Fibroblast of the aortic adventitia (primary cell): Measurements from ENCODE around the gene ZSCAN10. TPM values are rescaled to one million over a fixed set of nuclear protein-coding genes. Genes with fewer than 3 reads are reported as not detected.
A peak's percentile ranks its signal among the peaks of the same experiment; 100 is the strongest.

ENCODE experiments used
- DNase-seq: peaks from one replicate; pipeline ENCODE4 v3.0.0-alpha.2; 2010; ENCODE audit warnings: low read depth
- H3K4me3 ChIP-seq: 2 replicates; pipeline ENCODE4 v1.5.1; 2011; ENCODE audit warnings: low read depth, mild to moderate bottlenecking, control low read depth, low read length, moderate library complexity
- total RNA-seq: library from RNA; depleted of rRNA; stranded (reverse); fragments of >200 nt; gene quantifications from 2 replicates; pipeline ENCODE4 v1.2.3, GENCODE V29; 2012; ENCODE audit warnings: low replicate concordance
- TF ChIP-seq, protein P1 (sequence below): IDR thresholded peaks from 2 replicates; pipeline ENCODE4 v1.5.1; 2011; ENCODE audit warnings: mild to moderate bottlenecking, low read length, control low read depth, inconsistent platforms; ENCODE audit not compliant: insufficient read depth

The ZSCAN10 gene
- total RNA-seq, 1 donor, result not detected

GRCh38 chr16:3115561-3115960 lies 16.5 kb upstream of the ZSCAN10 start:
- no peak overlapping the region for H3K4me3 ChIP-seq
- DNase-seq, result no peak

GRCh38 chr16:3115003-3115402 lies 15.9 kb upstream of the ZSCAN10 start:
- no peak overlapping the region for H3K4me3 ChIP-seq
- TF ChIP-seq, protein P1, sequence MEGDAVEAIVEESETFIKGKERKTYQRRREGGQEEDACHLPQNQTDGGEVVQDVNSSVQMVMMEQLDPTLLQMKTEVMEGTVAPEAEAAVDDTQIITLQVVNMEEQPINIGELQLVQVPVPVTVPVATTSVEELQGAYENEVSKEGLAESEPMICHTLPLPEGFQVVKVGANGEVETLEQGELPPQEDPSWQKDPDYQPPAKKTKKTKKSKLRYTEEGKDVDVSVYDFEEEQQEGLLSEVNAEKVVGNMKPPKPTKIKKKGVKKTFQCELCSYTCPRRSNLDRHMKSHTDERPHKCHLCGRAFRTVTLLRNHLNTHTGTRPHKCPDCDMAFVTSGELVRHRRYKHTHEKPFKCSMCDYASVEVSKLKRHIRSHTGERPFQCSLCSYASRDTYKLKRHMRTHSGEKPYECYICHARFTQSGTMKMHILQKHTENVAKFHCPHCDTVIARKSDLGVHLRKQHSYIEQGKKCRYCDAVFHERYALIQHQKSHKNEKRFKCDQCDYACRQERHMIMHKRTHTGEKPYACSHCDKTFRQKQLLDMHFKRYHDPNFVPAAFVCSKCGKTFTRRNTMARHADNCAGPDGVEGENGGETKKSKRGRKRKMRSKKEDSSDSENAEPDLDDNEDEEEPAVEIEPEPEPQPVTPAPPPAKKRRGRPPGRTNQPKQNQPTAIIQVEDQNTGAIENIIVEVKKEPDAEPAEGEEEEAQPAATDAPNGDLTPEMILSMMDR, result no peak
- no peak for DNase-seq

More at GRCh38 chr16:3115561-3115960, 16.5 kb upstream of the ZSCAN10 start:
- TF ChIP-seq, protein P1, result no peak

DNA sequence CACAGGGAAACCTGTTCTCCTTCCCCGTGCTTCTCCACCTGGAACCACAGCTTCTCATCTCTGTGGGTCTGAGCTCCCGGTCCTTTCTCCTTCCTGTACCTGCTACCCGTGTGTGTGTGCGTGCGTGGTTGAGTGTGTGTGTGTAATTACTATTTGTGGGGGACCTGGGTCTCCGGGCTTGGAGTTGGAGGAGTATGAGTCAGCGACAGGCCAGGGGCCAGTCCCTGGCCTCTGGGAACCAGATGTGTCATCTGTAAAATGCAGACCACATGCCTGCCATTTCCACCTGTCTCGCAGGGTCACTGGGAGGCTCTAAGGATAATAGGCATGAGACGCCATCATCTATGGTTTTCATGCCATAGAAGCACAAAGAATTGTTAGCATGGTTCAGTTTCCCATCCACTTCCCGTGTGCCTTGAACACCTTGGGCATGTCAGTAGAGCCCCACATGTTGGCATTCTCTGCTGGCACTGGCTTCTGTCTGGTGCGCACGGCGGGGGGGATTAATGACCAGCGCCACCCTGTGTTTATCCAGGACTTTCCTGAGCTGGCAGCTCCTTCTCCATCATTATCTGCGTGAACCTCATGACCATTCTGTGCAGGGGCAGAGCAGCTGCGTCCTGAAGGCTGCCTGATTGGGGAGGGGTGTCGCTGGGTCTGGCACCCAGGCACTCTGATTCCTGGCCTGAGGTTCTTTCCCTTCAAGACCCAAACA lies 14.8 kb upstream of the ZSCAN10 start:
- peak overlapping the region; percentile 97 for H3K4me3 ChIP-seq
- DNase-seq, result no peak
- TF ChIP-seq, protein P1, result no peak

- H3K4me3 ChIP-seq, result peak overlapping the region; percentile 97
- peak; percentile 52 for DNase-seq
- TF ChIP-seq, protein P1, result no peak
Observed at GRCh38 chr16:3112881-3113574, 13.9 kb upstream of the ZSCAN10 start.

GRCh38 chr16:3112058-3112880 lies 13.2 kb upstream of the ZSCAN10 start, which contains the start of gene ZNF205:
ZNF205 (plus strand) TSS chr16:3112586; CDS start chr16:3113431, 845 bp downstream.
- peak within 1 kb of the TSS; percentile 97 for H3K4me3 ChIP-seq
- peak; percentile 80 for DNase-seq
- TF ChIP-seq, protein P1, result no peak

DNA sequence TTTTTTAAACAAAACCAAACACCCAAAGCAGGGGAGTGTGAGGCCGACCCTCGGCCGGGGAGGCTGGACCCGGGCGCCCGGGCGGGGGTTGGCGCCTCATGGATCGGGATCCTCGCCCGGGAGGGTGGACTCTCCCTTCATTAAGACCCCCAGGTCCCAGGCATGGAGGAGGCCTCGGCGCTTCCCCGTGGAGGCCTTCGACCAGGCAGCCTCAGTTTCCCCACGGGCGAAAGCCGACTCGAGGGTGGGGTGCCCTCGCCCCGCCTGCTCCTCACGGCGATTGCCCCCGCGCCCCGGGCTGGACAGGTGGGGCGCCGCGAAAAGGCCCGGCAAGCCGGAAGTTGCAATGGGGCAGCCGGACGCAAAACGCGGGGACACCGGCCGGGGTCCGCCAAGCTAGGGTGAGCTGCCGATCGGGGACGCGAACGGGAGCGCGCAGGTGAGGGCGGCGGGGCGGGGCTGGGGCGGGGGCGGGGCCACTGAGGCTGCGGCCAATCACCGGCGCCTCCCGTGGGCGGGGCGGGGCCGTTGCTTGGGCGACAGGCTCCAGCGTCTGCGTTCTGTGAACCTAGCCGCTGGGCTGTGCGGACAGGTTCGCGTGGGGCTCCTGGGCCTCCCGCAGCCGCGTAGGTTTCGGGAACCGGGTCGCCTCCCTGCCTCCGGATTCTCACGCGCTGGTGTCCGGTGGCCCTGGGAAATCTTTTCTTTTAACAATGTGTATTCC lies 7.3 kb upstream of the ZSCAN10 start:
- TF ChIP-seq, protein P1, result no peak
- H3K4me3 ChIP-seq, result peak overlapping the region; percentile 71
- DNase-seq, result peak; percentile 86
